ENCODE results near the gene AOC2.
"Not testable (repeated sequence)": the region's sequence is repeated elsewhere in the genome, so short reads cannot be mapped to it uniquely, and the experiment has no call there.

AOC2 gene

DNA sequence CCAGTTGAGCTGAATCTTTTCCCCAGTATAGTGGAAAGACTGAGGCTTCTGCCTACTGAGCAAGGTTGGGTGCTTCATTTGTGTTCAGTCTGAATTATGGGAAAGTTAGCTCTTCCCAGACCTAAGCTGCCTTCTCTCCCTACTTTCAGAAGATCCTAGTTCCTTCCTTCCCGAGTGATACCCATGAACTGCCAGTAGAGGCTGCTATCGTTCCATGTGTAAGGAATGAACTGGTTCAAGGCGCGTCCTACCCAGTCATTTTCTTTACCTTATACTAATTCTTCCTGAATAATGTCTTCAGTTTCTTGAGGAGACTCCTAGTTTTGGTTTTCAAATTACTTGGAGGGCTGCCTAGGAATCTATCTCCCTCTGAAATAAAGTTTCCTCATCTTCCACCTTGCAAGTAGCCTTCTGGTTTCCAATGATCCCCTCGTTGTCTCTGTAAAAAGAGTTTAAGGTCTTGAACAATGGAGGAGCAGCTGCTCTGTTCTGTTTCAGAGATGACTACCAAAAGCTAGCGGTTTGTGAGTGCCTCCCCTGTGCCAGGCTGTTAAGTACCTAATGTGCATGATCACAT, 934 bp upstream of the AOC2 start:
- Mint-ChIP-seq H3K4me3 (no peak overlapping the region), H3K9me3 (no peaks in the 10 kb centered on the region), H3K27ac (no peak overlapping the region), H3K36me3 (peaks cover 44 to 53% of the 10 kb centered on the region in 2 donors), H3K4me1 (peaks cover 16 to 43% of the 10 kb centered on the region in 2 donors), H3K27me3 (no peaks in the 10 kb centered on the region)
- no peak for DNase-seq
- no peak for ATAC-seq (replicated peaks)

DNA sequence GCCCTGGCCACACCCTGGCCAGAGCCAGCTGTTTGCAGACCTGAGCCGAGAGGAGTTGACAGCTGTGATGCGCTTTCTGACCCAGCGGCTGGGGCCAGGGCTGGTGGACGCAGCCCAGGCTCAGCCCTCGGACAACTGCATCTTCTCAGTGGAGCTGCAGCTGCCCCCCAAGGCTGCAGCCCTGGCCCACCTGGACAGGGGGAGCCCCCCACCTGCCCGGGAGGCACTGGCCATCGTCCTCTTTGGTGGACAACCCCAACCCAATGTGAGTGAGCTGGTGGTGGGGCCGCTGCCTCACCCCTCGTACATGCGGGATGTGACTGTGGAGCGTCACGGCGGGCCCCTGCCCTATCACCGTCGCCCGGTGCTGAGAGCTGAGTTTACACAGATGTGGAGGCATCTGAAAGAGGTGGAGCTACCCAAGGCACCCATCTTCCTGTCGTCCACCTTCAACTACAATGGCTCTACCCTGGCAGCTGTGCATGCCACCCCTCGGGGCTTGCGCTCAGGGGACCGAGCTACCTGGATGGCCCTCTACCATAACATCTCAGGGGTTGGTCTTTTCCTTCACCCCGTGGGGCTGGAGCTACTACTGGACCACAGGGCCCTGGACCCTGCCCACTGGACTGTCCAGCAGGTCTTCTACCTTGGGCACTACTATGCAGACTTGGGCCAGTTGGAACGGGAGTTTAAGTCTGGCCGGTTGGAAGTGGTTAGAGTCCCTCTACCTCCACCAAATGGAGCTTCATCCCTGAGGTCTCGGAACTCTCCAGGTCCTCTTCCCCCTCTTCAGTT, 578 bp downstream of the AOC2 start:
- DNase-seq: no peak
- Mint-ChIP-seq H3K36me3 (peaks cover 33 to 41% of the 10 kb centered on the region in 2 donors), H3K4me1 (peaks cover 16 to 38% of the 10 kb centered on the region in 2 donors), H3K27me3 (no peaks in the 10 kb centered on the region), H3K4me3 (no peak overlapping the region), H3K27ac (peak overlapping the region; percentile 95), H3K9me3 (no peaks in the 10 kb centered on the region)
- ATAC-seq (replicated peaks): no peak

DNA sequence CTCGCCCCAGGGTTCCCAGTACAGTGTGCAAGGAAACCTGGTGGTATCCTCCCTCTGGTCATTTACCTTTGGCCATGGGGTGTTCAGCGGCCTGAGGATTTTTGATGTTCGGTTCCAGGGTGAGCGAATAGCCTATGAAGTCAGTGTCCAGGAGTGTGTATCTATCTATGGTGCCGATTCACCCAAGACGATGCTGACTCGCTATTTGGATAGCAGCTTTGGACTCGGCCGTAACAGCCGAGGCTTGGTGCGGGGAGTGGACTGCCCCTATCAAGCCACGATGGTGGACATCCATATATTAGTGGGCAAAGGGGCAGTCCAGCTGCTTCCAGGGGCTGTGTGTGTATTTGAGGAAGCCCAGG, 1.2 kb downstream of the AOC2 start:
- H3K36me3 Mint-ChIP-seq: peaks cover 33 to 41% of the 10 kb centered on the region in 2 donors
- DNase-seq (no peak), ATAC-seq (replicated peaks) (peak in 1 of 2 donors; percentile 5)
- H3K27me3 Mint-ChIP-seq: no peaks in the 10 kb centered on the region
- H3K9me3 Mint-ChIP-seq: no peaks in the 10 kb centered on the region
- H3K4me1 Mint-ChIP-seq: peaks cover 19 to 38% of the 10 kb centered on the region in 2 donors
- H3K27ac Mint-ChIP-seq: peak overlapping the region; percentile 95
- H3K4me3 Mint-ChIP-seq: peak overlapping the region in 1 of 2 donors; percentile 73

DNA sequence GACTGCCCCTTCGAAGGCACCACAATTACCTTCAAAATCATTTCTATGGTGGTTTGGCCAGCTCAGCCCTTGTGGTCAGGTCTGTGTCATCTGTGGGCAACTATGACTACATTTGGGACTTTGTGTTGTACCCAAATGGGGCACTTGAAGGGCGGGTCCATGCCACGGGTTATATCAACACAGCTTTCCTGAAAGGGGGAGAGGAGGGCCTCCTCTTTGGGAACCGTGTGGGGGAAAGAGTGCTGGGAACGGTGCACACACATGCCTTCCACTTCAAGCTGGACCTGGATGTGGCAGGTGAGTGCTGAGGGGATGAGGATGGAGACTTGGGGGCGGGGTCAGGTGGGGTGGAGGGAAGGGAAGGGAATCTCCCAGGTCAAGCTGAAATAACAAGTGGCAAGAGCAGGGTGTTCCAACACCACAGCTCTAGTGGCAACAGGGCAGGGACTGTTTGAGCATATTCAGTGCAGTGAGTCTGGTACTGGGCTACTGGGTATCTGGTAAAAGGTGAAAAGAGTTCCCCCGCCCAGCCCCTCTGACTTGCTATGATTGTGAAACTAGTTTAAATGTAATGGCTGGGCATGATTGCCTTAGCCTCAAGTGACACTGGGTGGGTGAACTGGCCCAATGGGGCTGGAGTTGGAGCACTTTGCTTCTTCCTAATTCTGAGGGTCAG, 1.7 kb downstream of the AOC2 start:
- Mint-ChIP-seq H3K9me3 (no peaks in the 10 kb centered on the region), H3K27ac (peak overlapping the region; percentile 95), H3K27me3 (no peaks in the 10 kb centered on the region), H3K4me3 (peak overlapping the region; percentile 64 to 73), H3K4me1 (peaks cover 19 to 38% of the 10 kb centered on the region in 2 donors), H3K36me3 (peaks cover 30 to 40% of the 10 kb centered on the region in 2 donors)
- ATAC-seq (replicated peaks) (peak; percentile 84 to 85), DNase-seq (peak; percentile 45)

DNA sequence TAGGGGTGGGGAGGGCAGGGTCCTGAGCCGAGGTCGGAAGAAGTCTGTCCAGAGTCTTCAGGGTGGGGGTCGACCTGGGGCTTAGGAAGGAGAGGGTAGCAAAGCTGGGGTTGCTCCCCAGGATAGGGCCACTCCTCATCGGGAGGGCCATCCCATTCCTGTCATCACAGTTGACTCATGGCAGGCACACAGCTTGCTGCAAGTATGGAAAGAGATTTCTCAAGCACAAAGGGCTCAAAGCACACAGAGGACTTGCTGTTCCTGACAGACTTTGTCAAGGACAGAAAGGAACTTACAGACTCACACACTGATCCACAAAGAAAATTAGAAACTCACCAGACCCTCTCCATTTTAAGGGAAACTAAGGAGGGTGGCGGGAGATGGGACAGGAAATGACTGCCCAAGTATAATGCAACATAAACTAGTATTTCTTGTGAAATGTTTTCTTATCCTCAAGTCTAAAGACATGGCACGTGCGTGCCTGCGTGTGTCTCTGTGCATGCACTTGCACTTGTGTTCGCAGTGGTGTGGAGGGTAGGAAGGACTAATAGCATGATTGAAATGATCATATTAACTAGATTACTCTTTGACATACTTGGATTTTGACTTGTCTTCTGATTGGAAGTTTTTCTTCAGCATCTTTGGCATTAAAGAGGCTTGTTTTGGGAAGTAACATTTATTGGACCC, 2.4 kb downstream of the AOC2 start:
- H3K36me3 Mint-ChIP-seq: peaks cover 30 to 35% of the 10 kb centered on the region in 2 donors
- peak overlapping the region; percentile 95 for H3K27ac Mint-ChIP-seq
- no peaks in the 10 kb centered on the region for H3K9me3 Mint-ChIP-seq
- ATAC-seq (replicated peaks) (no peak), DNase-seq (no peak)
- H3K27me3 Mint-ChIP-seq: no peaks in the 10 kb centered on the region
- no peak overlapping the region for H3K4me3 Mint-ChIP-seq
- H3K4me1 Mint-ChIP-seq: peaks cover 19 to 38% of the 10 kb centered on the region in 2 donors

DNA sequence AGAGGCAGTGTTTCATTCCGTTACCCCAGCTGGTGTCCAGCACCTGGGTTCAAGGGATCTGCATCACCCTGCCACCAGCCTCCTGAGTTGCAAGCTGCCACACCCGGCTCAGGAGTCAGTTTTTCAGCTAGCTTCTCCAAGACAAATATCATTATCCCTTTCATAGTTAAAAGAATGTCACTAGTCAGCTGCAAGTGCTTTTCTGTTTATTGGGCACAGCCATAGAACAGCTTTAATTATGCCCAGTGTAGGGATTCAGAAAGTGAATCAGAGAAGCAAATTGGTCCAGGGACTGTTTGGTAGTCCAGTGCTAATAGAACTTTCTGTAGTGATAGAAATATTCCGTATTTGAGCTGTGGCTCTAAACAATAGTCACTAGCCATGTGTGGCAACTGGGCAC, 3.7 kb downstream of the AOC2 start:
- Mint-ChIP-seq H3K4me1 (peaks cover 19 to 33% of the 10 kb centered on the region in 2 donors), H3K4me3 (no peak overlapping the region), H3K27ac (no peak overlapping the region), H3K27me3 (no peaks in the 10 kb centered on the region), H3K9me3 (no peaks in the 10 kb centered on the region), H3K36me3 (peaks cover 24 to 30% of the 10 kb centered on the region in 2 donors)
- DNase-seq (no peak), ATAC-seq (replicated peaks) (no peak)

DNA sequence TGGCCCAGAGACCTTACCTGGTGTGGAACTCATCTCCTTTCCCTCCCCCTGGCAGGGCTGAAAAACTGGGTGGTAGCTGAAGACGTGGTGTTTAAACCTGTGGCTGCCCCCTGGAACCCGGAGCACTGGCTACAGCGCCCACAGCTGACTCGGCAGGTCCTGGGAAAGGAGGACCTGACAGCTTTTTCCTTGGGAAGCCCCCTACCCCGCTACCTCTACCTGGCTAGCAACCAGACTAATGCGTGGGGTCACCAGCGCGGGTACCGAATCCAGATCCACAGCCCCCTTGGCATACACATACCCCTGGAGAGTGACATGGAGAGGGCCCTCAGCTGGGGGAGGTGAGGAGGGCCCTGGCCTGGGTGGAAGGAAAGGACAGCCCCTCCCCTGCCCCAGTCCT, 4.7 kb downstream of the AOC2 start:
- Mint-ChIP-seq H3K4me3 (no peak overlapping the region), H3K9me3 (no peaks in the 10 kb centered on the region), H3K27ac (no peak overlapping the region)

DNA sequence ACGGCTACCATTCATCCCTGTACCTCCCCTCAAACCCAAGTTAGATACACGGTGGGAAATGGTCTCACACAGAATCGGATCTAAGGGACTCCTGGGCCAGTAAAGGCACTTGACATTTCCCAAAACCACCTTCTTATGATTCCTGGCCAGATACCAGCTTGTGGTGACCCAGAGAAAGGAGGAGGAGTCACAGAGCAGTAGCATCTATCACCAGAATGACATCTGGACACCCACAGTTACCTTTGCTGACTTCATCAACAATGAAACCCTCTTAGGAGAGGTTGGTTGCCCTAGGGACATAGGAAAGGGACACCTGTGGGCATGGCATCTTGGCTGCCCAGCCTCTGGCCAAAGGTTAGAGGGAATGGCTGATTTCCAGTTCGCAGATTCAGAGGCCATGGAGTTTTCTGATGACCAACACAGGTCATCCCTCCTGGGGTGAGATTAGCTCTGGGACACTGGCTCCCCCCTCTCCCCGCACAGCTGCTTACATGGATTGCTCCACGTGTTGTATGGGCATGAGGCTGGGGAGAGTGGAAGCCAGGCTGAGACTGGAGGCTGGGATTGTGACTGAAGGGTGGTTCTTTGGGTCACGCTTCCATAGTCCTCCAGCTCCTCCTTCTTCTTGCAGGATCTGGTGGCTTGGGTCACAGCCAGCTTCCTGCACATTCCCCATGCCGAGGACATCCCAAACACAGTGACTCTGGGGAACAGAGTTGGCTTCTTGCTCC, 5.2 kb downstream of the AOC2 start:
- H3K27ac Mint-ChIP-seq: no peak overlapping the region
- no peaks in the 10 kb centered on the region for H3K9me3 Mint-ChIP-seq
- no peak for ATAC-seq (replicated peaks)
- peaks cover 21% of the 10 kb centered on the region in 2 donors for H3K4me1 Mint-ChIP-seq
- H3K36me3 Mint-ChIP-seq: peaks cover 19 to 36% of the 10 kb centered on the region in 2 donors
- no peak overlapping the region for H3K4me3 Mint-ChIP-seq
- DNase-seq: no peak
- H3K27me3 Mint-ChIP-seq: no peaks in the 10 kb centered on the region

More for the DNA sequence above, 4.7 kb downstream of the AOC2 start:
- no peak for ATAC-seq (replicated peaks)
- H3K4me1 Mint-ChIP-seq: peaks cover 21 to 26% of the 10 kb centered on the region in 2 donors
- no peaks in the 10 kb centered on the region for H3K27me3 Mint-ChIP-seq
- peaks cover 20 to 35% of the 10 kb centered on the region in 2 donors for H3K36me3 Mint-ChIP-seq
- DNase-seq: no peak

DNA sequence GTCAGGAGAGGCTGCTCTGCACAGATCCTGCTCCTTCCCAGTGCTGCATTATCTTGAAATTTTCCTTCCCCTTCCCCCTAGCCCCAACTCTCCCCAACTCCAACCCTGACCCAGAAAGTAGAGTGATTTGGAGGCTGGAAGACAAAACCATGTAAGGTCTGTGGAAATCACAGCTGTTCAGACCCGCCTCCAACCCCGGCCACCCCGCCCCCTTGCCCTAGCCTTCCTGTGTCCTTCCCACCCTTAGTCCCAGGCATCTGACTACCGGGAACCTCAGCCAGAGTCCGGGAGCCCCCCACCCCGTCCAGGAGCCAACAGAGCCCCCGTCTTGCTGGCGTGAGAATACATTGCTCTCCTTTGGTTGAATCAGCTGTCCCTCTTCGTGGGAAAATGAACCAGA, 6.6 kb downstream of the AOC2 start, which contains the start of gene AOC3:
Gene AOC3, plus strand, starts transcription at position 246 of the 400 bp plus-strand sequence. Its CDS starts 145 bp downstream, at position 391.
- Mint-ChIP-seq H3K4me3 (no peak within 1 kb of the TSS), H3K9me3 (no peaks in the 10 kb centered on the region), H3K4me1 (peaks cover 8 to 11% of the 10 kb centered on the region in 2 donors), H3K27me3 (no peaks in the 10 kb centered on the region), H3K27ac (no peak within 1 kb of the TSS), H3K36me3 (peaks cover 8 to 29% of the 10 kb centered on the region in 2 donors)
- ATAC-seq (replicated peaks) (no peak), DNase-seq (no peak)

DNA sequence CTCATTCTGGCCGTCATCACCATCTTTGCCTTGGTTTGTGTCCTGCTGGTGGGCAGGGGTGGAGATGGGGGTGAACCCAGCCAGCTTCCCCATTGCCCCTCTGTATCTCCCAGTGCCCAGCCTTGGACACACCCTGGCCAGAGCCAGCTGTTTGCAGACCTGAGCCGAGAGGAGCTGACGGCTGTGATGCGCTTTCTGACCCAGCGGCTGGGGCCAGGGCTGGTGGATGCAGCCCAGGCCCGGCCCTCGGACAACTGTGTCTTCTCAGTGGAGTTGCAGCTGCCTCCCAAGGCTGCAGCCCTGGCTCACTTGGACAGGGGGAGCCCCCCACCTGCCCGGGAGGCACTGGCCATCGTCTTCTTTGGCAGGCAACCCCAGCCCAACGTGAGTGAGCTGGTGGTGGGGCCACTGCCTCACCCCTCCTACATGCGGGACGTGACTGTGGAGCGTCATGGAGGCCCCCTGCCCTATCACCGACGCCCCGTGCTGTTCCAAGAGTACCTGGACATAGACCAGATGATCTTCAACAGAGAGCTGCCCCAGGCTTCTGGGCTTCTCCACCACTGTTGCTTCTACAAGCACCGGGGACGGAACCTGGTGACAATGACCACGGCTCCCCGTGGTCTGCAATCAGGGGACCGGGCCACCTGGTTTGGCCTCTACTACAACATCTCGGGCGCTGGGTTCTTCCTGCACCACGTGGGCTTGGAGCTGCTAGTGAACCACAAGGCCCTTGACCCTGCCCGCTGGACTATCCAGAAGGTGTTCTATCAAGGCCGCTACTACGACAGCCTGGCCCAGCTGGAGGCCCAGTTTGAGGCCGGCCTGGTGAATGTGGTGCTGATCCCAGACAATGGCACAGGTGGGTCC, 7.2 kb downstream of the AOC2 start:
- H3K9me3 Mint-ChIP-seq, DNase-seq: not testable (repeated sequence)
- peaks cover 8 to 24% of the 10 kb centered on the region in 2 donors for H3K36me3 Mint-ChIP-seq

DNA sequence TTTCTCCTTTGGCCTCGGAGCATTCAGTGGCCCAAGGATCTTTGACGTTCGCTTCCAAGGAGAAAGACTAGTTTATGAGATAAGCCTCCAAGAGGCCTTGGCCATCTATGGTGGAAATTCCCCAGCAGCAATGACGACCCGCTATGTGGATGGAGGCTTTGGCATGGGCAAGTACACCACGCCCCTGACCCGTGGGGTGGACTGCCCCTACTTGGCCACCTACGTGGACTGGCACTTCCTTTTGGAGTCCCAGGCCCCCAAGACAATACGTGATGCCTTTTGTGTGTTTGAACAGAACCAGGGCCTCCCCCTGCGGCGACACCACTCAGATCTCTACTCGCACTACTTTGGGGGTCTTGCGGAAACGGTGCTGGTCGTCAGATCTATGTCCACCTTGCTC, 8.0 kb downstream of the AOC2 start:
- Mint-ChIP-seq H3K27ac (no peak overlapping the region), H3K36me3 (peaks cover 13 to 25% of the 10 kb centered on the region in 2 donors), H3K9me3 (no peaks in the 10 kb centered on the region), H3K27me3 (no peaks in the 10 kb centered on the region), H3K4me3 (no peak overlapping the region), H3K4me1 (peaks cover 0 to 4% of the 10 kb centered on the region in 2 donors)
- DNase-seq (no peak), ATAC-seq (replicated peaks) (no peak)

More for the DNA sequence above, 7.2 kb downstream of the AOC2 start:
- ATAC-seq (replicated peaks); H3K27ac Mint-ChIP-seq; H3K27me3 Mint-ChIP-seq; H3K4me1 Mint-ChIP-seq; H3K4me3 Mint-ChIP-seq: not testable (repeated sequence)

DNA sequence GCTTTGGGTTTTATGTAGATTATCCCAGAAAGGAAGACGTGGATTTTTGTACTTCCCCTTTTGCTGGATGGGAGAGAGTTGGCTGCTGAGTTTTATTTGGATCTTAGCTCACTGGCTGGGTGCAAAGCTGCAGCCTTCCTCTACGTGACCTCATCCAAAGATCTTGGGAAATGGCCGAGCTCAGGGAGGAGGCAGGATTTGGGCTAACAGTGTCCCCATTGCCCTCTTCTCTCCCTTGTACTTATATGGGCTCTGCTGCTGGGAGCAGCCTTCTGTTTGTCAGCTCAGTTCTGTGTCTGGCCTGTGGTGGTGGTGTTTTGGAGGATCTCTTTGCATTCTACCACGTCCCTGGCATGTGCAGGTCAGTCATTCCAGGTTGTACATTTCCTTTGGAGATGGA, 8.6 kb downstream of the AOC2 start:
- Mint-ChIP-seq H3K4me3 (no peak overlapping the region), H3K9me3 (no peaks in the 10 kb centered on the region), H3K36me3 (peaks cover 13 to 25% of the 10 kb centered on the region in 2 donors), H3K27me3 (no peaks in the 10 kb centered on the region), H3K27ac (no peak overlapping the region), H3K4me1 (peaks cover 0 to 4% of the 10 kb centered on the region in 2 donors)
- DNase-seq (no peak), ATAC-seq (replicated peaks) (no peak)

DNA sequence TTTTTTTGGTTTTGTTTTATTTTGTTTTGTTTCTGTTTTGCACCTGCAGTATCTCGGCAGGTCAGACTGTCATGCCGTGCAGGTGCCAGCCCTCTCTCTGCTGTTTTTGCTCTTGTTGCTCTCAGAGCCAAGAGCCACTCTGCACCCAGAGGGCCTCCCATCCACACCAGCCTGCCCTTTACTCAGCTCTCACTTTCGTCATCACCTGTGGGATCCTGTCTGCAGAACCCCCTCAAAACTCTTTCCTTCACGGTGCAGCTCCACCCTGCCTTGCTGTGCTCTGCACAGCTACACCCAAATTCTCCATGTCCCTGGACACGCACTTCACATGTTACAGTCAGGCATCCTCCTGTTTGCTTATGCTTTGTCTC, 9.2 kb downstream of the AOC2 start:
- ATAC-seq (replicated peaks): no peak
- no peak for DNase-seq
- Mint-ChIP-seq H3K27ac (no peak overlapping the region), H3K36me3 (peaks cover 13 to 25% of the 10 kb centered on the region in 2 donors), H3K9me3 (no peaks in the 10 kb centered on the region), H3K4me3 (no peak overlapping the region), H3K4me1 (peaks cover 0 to 4% of the 10 kb centered on the region in 2 donors), H3K27me3 (no peaks in the 10 kb centered on the region)

Measured in stimulated activated naive B cell treated with anti-CD40 and anti-IgM and Interleukin-4, amounts not matched to agents 10 μg/mL and 1 μg/mL and 100 μg/mL, for 72 hours (primary cell).